Mesothelial cell of epicardium (in vitro differentiated cells): ENCODE data around the gene TEX44. TPM values are rescaled to one million over a fixed set of nuclear protein-coding genes. Genes with fewer than 3 reads are reported as not detected.

ENCODE experiments used
- DNase-seq, 2 experiments: peaks; one replicate each; pipeline ENCODE4 v3.0.0; 2021; ENCODE audit warnings: low spot score in 2 of 2; ENCODE audit not compliant: unreplicated experiment in 2 of 2
- H3K27ac Mint-ChIP-seq: 2 replicates; pipeline ENCODE4 v1.8.0; 2021; ENCODE audit warnings: mixed read lengths
- H3K27me3 Mint-ChIP-seq: 2 replicates; pipeline ENCODE4 v1.8.0; 2021; ENCODE audit warnings: low read depth, mixed read lengths
- H3K36me3 Mint-ChIP-seq: 2 replicates; pipeline ENCODE4 v1.8.0; 2021; ENCODE audit warnings: mixed read lengths
- H3K4me1 Mint-ChIP-seq: 2 replicates; pipeline ENCODE4 v1.8.0; 2021; ENCODE audit warnings: mixed read lengths
- H3K4me3 Mint-ChIP-seq: 2 replicates; pipeline ENCODE4 v1.8.0; 2021; ENCODE audit warnings: mild to moderate bottlenecking, moderate library complexity, mixed read lengths
- H3K9me3 Mint-ChIP-seq: 2 replicates; pipeline ENCODE4 v1.8.0; 2021; ENCODE audit warnings: mixed read lengths
- total RNA-seq: library from RNA; stranded (reverse); gene quantifications from 3 replicates; pipeline ENCODE4 v1.2.1, GENCODE V29; 2021
- TF ChIP-seq, protein P1 (sequence below): fragments of 200-600 bp; sonication (generic); IDR thresholded peaks from one replicate; pipeline ENCODE4 v1.5.0; 2021; ENCODE audit warnings: antibody characterized with exemption; ENCODE audit not compliant: unreplicated experiment

TEX44 gene
- total RNA-seq, 1 donor from 2014 or later: not detected

DNA sequence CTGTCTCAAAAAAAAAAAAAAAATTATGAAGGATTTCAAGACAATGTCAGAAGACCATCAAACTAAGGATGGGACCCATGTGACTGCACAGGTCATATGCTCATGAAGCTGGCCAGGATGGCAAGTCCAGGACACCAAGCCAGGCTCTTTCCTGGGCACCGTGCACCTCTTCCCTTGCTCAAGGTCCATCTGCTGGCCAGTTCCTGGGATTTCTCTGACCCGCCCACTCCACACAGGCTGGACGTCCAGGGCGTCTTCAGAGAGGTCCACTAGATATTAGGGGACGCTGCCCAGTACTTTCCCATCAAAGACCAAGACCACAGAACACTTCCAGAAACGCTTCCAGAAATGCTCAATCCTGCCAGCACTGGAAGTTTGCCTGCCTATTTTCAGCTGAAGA lies 14.3 kb downstream of the TEX44 start:
- Mint-ChIP-seq H3K27me3 (no peaks in the 10 kb centered on the region), H3K36me3 (no peaks in the 10 kb centered on the region), H3K9me3 (no peaks in the 10 kb centered on the region), H3K4me1 (peaks cover 40% of the 10 kb centered on the region), H3K27ac (peak overlapping the region; percentile 30), H3K4me3 (no peak overlapping the region)
- TF ChIP-seq, protein P1, sequence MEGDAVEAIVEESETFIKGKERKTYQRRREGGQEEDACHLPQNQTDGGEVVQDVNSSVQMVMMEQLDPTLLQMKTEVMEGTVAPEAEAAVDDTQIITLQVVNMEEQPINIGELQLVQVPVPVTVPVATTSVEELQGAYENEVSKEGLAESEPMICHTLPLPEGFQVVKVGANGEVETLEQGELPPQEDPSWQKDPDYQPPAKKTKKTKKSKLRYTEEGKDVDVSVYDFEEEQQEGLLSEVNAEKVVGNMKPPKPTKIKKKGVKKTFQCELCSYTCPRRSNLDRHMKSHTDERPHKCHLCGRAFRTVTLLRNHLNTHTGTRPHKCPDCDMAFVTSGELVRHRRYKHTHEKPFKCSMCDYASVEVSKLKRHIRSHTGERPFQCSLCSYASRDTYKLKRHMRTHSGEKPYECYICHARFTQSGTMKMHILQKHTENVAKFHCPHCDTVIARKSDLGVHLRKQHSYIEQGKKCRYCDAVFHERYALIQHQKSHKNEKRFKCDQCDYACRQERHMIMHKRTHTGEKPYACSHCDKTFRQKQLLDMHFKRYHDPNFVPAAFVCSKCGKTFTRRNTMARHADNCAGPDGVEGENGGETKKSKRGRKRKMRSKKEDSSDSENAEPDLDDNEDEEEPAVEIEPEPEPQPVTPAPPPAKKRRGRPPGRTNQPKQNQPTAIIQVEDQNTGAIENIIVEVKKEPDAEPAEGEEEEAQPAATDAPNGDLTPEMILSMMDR: no peak
- DNase-seq: no peak

DNA sequence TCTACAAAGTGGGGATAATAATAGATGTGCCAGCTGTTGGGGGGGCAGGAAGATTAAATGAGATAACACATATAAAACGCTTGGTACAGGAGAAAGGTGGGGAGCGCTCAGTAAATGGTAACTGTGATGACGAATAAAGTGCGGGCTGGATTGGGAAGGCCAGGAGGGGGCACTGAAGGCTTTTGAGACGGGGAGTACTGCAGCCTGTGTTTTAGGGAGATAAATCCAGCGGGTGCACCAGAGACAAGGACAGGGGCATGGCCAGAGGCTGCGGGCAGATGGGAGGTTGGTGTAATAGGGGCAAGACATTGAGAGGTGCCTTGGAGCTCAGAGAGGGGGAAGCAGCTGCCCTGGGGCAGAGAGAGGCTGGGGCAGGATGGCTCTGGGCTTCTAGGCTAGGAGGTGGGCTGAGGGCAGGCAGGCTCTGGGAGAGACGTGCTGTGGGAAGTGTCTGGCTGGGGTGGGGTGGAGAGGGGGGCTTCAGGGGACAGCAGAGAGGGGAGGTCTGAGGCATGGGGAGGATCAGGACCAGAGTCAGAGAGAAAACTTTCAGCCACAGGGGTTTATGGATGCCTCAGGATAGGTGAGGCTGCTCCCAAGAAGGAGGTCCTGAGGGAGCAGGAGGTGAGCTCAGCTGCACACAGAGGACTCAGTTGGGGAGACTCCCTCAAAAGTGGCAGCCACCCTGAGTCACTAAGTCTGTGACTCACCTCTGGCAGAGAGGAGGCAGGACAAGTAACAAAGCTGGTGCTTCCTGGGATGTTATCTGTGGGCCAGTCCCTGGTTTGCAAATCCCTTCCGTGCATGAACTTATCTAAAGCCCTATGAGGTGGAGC lies 18.8 kb downstream of the TEX44 start:
- Mint-ChIP-seq H3K36me3 (no peaks in the 10 kb centered on the region), H3K27me3 (no peaks in the 10 kb centered on the region), H3K9me3 (no peaks in the 10 kb centered on the region), H3K4me3 (no peak overlapping the region), H3K27ac (no peak overlapping the region), H3K4me1 (peaks cover 38% of the 10 kb centered on the region)
- TF ChIP-seq, protein P1: no peak
- DNase-seq: no peak

DNA sequence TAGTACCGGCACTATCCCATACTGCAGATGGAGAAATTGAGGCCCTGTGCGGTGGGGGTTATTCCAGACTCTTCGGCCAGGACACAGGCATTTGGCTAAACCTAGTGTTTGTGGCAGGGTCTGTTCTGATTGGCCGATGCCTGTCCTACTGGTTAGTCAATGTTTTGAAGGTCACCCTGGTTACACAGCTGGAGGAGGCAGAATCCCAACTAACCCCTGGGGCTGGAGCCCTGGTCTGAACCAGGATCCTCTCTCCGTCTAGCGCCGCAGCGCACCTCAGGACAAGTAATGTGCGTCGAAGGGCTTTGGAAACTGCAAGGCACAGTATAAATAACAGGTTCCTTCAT lies 19.4 kb downstream of the TEX44 start:
- no peak for DNase-seq
- TF ChIP-seq, protein P1: no peak
- Mint-ChIP-seq H3K27ac (no peak overlapping the region), H3K4me3 (no peak overlapping the region), H3K36me3 (no peaks in the 10 kb centered on the region), H3K9me3 (no peaks in the 10 kb centered on the region), H3K27me3 (no peaks in the 10 kb centered on the region), H3K4me1 (peaks cover 38% of the 10 kb centered on the region)

DNA sequence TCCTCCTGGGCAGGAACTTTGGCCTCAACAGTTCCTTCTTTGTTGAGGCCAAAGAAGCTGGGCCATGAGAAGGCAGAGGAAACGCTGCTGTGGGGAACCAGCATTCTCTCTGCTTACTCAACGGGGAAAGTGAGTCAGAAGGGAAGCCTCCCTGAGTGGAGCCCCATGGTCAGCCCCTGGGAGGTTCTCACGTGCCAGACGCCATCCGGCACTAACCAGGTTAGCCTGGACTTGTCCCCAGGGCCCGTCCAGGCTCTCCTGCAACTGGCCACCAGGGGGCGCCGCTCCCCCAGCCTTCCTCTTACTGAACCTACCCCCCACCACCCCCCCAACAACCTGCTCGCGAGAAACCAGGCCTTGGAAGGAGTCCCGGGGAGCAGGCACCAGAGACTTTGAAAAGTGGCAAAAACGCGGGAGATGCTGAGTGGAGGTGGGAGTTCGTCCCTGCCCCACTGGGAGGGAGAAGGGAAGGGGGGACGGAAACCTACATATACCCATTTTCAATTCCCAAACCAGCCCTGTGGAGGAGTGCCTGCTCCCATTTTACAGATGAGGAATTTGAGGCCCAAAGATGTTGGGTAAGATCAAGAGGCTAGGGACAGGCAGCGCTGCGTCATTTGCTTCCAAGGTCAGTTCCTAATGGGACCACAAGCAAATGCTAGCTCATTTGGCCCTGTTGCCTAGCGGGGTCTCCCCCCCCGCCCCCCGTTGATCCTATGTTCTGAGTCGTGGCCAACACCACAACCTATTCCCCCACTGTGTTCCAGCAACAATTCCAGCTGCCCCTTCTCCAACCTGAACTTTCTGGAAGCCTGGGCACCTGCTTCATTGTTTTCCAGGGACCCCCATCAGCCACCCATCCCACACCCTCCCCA lies 20.0 kb downstream of the TEX44 start:
- Mint-ChIP-seq H3K27ac (peak overlapping the region; percentile 97), H3K27me3 (no peaks in the 10 kb centered on the region), H3K36me3 (no peaks in the 10 kb centered on the region), H3K4me3 (peak overlapping the region; percentile 33), H3K9me3 (no peaks in the 10 kb centered on the region), H3K4me1 (peaks cover 43% of the 10 kb centered on the region)
- TF ChIP-seq, protein P1: peak; percentile 99
- peak; percentile 75 to 94 for DNase-seq

DNA sequence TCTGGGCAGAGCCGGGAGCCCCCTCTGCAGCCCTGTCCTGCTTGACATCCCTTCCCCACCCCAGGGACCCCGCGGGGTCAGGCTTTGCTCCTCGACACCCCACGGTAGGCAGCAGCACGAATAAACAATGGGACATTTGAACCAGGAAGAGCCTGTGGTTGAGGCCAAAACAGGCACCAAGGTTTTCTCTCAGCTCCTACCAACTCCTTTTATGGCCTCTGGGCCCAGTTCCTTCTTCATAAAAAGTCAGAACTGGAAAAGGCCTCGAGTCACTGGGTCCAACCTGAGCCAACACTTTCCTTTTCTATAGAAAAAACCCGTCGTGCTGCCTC lies 20.6 kb downstream of the TEX44 start:
- DNase-seq: no peak
- Mint-ChIP-seq H3K4me1 (peaks cover 47% of the 10 kb centered on the region), H3K27ac (peak overlapping the region; percentile 97), H3K4me3 (peak overlapping the region; percentile 61), H3K36me3 (no peaks in the 10 kb centered on the region), H3K9me3 (no peaks in the 10 kb centered on the region), H3K27me3 (no peaks in the 10 kb centered on the region)
- TF ChIP-seq, protein P1: no peak
